HG02970 (cell line): ENCODE results near the gene AKNA.
"Not testable (repeated sequence)": the region's sequence is repeated elsewhere in the genome, so short reads cannot be mapped to it uniquely, and the experiment has no call there.

Experiments
- ATAC-seq: cut with Tn5 transposase; IDR thresholded peaks from one replicate; pipeline ENCODE4 v1.9.1; 2021; ENCODE audit warnings: mild to moderate bottlenecking, moderate library complexity, moderate number of reproducible peaks; ENCODE audit not compliant: unreplicated experiment, low FRiP score

Gene AKNA

DNA sequence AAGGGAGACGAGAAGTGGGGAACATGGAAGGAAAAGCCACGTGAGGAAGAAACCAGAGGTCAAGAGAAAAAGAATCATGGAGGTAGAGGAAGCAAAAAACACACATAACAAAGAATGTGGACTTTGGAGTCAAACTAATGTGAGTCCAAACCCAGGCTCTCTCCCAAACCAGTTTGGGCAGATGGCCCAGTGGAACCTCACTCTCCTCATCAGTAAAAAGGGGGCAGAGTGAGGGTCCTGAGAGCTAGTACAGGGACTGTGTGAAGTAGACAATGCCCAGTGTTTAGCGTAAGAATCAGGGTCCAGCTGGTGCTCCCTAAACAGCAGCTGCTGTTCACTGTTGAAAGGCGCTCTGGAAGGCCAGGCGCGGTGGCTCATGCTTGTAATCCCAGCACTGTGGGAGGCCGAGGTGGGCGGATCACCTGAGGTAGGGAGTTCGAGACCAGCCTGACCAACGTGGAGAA, 59.4 kb downstream of the AKNA start:
- ATAC-seq = not testable (repeated sequence)

DNA sequence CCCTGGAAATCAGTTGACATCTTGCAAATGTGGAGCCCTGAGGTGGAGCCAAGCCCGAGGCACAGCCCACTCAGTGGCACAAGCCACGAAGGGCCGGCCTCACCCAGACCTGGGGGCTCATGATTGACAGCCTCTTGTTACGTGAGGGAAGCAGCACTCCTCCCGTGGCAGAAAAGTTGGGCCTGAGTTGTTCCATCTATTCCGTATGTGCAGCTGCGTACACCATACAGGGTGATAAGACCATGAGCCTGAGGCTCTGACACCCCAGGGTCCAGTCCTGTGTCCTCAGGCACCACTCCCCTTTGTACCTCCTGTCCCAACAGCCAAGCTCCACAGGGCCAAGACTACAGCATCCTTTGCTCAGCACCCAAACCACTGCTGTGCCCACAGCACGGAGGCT, 60.0 kb downstream of the AKNA start:
- ATAC-seq = no peak

DNA sequence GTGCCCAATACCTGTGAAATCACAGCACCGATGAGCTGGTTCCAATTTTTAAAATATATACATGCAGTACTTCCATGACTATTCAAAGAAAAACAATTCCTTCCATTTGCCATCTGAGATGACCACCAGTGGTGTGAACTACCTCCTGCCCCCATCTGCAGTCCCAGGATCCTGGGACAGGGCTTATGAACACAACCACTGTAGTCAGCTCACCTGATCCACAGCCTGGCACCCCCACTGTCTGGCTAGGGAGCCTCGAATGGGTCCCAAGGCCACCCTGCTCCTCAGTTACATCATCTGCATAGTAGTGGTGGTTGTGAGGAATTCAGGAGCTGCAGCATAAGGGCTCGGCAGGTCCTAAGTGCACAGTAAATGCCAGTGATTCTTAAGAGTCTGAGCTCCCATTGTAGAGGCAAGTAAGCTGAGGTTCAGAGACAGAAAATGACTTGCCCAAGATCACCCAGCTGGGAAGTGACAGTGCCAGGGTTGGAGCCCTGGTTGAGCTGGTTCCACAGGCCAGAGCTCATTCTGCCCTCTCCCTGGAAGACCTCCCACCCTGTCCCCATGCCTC, 62.0 kb downstream of the AKNA start:
- not testable (repeated sequence) for ATAC-seq

DNA sequence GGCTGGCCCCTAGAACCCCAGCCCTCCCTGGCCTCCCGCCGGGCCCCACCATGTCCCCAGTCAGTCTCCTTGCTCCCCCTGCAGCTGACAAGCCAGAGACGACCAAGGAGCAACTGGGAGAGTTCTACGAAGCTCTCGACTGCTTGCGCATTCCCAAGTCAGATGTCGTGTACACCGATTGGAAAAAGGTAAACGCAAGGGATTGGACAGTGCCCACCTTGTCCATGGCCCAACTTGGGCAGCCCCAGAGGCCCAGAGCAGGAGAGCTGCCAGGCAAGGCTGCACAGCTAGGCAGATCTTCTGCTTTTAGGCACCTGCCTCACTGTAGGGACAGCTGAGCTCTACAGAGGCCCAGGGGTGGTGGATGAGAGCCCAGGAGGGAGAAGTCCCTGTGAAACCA, 62.8 kb downstream of the AKNA start:
- not testable (repeated sequence) for ATAC-seq

DNA sequence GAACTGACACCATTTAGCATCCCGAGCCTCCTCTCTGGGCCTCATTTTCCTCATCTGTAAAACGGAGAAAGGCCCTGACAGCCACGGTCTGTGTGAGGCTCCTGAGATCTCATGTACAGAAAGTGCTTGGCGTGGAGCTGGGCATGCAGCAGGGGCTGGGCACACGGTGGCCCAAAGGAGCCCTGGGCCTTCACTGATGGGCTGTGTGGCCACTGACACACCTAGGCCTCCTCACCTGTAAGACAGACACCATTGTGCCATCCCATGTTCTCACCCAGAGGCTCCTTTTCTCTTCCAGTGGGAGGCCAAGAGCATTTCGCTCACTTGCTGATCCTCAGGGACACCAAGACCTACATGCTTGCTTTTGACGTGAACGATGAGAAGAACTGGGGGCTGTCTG, 63.3 kb downstream of the AKNA start:
- ATAC-seq = no peak

DNA sequence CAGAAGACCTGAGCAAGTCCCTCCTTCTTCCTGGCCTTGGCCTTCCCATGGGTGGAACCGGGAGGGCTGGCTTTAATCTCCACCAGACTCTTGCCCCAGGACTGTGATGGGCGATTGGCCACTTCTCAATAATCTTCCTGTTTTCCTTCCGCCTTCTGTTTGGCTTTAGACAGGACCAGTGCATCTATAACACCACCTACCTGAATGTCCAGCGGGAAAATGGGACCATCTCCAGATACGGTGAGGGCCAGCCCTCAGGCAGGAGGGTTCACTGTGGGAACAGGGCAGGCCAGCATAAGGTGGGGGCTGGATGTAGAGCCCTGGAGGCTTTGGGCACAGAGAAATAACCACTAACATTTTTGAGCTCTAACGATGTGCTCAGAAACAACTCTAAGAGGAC, 63.9 kb downstream of the AKNA start:
- not testable (repeated sequence) for ATAC-seq

DNA sequence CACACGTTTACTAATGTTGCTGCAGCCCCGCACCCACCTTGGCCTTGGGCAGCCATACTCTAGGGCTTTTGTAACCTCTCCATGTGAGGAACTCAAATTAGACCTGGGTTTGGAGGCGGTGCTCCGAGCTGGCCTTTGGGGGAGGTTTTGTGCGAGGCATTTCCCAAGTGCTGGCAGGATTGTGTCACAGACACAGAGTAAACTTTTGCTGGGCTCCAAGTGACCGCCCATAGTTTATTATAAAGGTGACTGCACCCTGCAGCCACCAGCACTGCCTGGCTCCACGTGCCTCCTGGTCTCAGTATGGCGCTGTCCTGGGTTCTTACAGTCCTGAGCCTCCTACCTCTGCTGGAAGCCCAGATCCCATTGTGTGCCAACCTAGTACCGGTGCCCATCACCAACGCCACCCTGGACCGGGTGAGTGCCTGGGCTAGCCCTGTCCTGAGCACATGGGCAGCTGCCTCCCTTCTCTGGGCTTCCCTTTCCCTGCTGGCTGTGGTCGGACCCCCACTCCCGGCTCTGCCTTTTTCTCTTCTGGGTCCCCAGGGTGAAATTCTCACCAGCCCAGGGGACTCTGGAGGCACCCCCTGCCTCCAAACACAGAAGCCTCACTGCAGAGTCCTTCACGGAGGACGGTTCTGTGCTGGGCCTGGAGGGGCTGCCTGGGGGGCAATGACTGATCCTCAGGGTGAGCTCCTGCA, 64.8 kb downstream of the AKNA start, which contains the start of gene ORM1:
Gene ORM1 (plus strand): TSS at position 268 of the 701 bp plus-strand sequence. CDS start 36 bp downstream, at position 304.
- ATAC-seq = not testable (repeated sequence)

DNA sequence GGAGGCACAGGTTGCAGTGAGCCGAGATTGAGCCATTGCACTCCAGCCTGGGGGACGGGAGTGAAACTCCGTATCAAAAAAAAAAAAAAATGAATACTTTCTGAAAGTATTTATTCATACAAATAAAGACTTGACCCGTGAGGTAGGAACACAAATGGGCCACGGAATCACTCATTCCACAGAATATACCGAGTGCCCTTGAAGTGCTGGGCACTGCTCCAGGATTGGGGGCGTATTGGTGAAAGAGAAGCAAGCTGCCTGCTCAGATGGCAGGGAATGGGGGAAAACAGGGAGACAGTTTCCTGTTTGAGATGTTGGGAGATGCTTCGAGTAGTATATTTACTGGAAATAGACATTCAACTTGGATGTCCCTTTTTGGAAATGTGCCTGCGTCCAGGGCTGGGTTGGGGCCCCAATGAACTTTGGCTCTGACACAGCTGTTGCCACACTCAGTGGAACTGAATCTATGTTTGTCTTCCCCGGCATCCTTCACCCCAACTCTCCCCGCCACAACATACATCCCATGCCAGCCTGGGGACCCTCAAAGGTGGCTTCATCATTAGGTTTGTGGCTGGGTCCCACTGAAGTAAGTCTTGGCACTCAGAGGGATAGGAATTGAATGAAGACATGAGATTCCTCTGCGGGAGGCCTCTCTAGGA, 65.5 kb downstream of the AKNA start:
- ATAC-seq = not testable (repeated sequence)

DNA sequence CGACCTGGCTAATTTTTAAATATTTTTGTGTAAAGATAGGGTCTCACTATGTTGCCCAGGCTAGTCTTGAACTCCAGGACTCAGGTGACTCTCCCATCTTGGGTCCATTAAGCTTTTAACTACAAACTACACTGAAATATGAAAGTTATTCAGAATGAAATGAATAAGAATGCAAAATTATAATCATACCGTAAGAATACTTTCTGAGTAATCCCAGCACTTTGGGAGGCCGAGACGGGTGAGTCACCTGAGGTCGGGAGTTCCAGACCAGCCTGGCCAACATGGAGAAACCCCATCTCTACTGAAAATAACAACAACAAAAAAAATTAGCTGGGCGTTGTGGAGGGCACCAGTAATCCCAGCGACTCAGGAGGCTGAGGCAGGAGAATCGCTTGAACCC, 66.0 kb downstream of the AKNA start:
- no peak for ATAC-seq

DNA sequence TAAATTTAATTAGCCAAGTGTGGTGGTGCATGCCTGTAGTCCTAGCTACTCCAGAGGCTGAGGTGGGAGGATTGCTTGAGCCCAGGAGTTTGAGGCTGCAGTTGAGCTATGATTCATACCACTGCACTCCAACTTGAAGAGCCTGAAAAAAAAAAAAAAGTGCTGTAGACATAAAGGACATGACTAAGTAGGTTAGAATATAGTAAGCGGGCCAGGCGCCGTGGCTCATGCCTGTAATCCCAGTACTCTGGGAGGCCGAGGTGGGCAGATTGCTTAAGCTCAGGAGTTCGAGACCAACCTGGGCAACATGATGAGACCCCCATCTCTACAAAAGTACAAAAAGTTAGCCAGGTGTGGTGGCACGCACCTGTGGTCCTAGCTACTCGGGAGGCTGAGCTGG, 67.1 kb downstream of the AKNA start:
- not testable (repeated sequence) for ATAC-seq

DNA sequence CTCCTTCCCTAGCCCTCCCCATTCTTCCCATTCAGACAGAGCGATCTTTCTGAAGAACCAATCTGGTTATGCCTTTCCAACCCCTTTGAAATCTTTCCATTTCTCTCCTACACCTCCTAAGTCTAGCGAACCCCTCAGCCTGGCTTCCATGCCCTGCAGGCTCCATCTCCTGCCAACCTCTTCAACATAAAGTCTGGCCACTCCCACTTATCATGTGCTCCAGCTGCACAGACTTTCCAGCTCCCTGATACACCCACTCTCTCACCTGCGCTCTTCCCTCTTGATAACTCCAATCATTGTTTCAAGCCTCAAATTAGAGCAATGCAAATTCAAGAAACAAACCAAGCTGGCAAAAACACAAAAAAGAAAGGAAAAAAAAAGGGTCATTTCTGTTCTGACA, 68.6 kb downstream of the AKNA start:
- ATAC-seq = no peak

DNA sequence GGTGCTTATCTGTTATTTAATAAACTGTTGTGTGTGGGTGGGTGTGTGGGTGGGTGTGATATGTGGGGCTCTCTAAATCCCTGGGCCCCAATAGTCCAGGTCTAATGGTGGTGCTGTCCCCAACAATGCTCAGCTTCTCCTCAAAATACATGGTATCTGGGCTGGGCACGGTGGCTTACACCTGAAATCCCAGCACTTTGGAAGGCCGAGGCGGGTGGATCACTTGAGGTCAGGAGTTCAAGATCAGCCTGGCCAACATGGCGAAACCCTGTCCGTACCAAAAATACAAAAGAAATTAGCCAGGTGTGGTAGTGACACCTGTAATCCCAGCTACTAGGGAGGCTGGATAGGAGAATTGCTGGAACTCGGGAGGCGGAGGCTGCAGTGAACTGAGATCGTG, 69.4 kb downstream of the AKNA start:
- no peak for ATAC-seq

DNA sequence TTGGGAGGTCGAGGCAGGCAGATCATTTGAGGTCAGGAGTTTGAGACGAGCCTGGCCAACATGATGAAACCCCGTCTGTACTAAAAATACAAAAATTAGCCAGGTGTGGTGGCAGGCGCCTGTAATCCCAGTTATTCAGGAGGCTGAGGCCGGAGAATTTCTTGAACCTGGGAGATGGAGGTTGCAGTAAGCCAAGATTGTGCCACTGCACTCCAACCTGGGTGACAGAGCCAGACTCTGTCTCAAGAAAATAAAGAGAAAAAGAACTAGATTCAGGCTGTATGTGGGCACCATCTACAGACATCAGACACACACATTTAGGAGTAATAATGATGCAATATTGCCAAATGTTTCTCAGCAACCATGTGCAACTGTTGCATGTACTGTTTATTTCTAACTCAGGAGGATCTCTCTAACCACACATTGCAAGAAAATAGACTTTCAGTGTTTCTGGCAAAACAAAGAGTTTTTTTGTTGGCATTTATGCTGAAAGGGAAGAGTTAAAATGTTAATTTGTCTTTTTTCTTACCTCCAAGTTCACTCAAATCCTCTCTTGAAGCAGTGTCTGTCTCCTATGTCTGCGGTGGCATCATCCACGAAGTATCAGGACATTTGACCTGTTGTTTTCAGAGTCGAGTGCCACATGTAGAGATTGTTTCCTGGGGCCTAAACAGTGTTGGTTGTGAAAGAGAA, 70.0 kb downstream of the AKNA start:
- ATAC-seq = no peak

DNA sequence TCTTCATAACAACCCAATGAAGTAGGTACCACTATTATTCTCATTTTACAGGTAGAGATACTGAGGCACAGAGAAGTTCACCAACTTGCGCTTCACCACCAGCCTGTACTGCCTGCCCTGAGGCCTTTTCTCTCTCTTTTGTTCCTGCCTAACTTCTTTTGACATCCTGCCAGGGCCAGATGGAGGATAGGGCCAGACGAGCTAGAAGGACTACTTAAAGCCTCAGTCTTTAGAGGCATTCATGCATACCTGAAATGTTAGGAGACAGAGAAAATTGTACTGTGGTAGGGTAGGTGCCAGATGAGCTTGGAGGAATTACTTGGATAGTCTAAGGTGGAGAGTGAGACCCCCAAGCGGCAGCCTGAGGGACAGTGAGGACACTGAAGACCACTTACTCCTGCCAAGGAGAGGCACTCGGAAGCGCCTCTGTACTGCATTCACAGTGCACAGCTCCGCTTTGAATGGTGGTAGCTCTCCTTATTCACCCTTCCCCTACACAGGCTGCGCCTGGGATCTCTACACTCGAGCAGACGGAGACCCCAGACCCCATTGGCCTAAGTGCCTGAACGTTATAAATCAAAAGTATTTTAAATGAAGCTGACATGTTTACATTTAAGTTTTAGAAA, 71.1 kb downstream of the AKNA start:
- ATAC-seq = no peak

DNA sequence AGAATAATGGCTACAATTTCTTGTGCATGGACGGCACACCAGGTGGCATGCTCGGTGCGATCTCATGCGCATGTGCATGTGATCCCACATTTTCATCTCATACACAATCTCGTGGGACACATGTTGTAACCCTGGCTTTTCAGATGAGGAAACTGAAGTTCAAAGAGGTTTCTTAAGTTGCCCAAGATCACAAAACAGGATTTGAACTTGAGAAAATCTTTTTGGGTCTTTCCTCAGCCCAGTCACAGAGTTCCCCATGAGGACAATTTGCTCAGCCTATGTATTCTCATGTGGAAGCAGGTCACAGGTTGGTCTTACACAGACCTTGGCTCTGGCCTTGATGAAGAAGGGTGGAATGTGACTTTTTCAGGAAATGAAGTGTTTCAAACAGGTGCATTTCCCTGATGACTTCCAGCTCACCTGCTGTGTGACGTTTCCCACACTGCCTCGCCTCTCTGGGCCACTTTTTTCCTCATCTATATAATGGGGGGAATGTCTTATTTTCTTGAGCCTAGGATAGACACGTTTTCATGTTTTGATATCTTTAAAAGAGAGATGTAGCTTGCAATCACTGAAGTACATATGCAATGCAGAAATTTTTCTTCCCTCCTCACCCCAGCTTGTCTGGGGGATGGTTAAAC, 71.9 kb downstream of the AKNA start:
- ATAC-seq = no peak

DNA sequence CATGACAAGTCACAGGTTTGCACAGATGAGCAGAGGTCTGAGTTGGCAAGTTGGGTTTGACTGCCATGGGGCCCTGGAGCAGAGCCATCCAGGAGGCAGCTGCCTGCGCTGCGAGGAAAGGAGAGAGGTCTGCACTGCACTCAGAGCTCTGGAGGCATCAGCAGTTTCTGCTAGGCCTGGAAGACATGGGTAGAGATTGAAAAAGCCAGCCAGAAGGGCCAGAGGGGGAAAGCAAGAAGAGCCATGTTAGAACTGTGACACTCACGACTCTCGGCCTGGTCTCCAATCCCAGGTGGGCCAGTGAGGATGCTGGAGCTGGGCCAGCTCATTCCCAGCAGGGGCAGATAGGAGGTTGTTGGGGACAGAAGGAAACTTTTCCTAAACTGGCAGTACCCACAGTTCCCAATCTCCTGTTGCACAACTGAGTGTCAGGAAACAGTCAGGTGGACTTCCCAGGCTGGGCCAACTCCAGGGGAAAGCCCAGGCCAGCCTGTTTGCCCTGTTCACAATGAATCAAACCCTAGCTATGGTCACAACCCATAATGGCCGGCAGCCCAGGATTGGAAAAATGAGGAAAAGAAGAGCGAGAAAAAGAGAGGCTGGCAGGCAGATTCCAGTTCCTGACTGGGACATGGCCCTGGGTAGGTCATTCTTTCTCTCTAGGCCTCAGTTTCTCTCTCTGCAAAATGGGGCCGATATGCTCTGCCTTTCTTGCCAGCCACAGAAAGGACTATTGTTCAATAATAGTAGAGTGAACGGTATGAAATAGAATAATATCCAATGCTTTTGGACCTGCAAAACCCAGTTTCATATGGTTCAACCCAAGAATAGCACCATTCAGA, 72.7 kb downstream of the AKNA start:
- ATAC-seq = no peak

DNA sequence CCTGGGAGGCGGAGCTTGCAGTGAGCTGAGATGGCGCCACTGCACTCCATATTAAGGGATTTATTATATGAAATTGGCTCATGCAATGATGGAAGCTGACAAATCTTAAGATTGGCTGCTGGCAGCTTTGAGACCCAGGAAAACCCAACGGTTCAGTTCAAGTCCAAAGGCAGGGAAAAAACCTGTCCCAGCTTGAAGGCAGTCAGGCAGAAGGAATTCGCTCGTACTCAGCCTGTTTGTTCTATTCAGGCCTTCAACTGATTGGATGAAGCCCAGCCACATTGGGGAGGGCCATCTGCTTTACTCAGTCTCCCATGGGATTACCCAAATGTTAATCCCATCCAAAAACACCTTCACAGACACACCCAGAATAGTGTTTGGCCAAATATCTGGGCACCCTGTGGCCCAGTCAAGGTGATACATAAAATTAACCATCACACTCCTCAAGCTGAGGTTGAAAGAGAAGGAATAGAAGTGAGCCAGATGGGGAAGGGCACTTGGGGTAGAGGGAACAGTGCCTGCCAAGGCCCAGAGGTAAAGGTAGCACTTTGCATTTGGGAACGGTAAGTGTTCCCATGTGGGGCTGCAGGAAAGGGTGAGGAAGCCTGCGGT, 73.4 kb downstream of the AKNA start:
- no peak for ATAC-seq

DNA sequence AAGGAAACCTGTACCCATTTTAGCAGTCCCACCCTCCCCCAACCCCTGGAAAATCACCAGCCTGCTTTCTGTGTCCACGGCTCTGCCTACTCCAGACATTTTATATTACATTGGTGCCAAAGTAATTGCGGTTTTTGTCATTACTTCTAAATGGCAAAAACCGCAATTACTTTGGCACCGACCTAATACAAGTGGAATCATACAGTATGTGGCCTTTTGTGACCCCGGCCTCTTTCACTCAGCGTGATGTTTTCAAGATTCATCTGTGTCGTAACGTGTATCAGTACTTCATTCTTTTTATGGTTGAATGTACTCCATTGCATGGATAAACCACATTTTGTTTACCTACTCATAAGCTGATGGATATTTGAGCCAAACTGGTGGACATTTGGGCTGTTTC, 74.6 kb downstream of the AKNA start:
- ATAC-seq = no peak

DNA sequence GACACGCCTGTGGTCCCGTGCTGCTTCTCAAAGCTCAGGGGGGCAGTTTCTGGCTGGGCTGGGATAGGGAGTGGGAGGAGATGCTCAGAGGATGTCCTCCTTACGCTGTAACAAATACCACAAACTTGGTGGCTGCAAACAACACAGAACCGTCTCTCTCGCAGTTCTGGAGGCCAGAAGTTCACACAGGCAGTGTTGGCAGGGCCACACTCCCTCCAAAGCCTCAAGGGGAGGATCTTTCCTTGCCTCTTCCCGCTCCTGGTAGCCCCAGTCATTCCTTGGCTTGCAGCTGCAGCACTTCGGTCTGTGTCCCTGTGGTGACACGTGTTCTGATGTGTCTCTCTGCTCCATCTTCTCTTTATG, 75.3 kb downstream of the AKNA start:
- ATAC-seq = no peak
